WTC11 (cell line): ENCODE data around the gene SLC38A8. TPM values are rescaled to one million over a fixed set of nuclear protein-coding genes. Genes with fewer than 3 reads are reported as not detected.

Experiments
- ATAC-seq: fragments of 200-7000 bp; cut with Tn5 transposase; 2 replicates; pipeline ENCODE4 v1.10.0; 2021; ENCODE audit warnings: mild to moderate bottlenecking, moderate library complexity
- CTCF ChIA-PET: fragments of 300-600 bp; sonication (Branson Sonifier 250); formaldehyde crosslinking; loops from one replicate; lab custom pipeline; 2021; ENCODE audit warnings: antibody characterized with exemption; lab: Charles Lee
- POLR2A ChIA-PET: fragments of 350-600 bp; sonication (Branson Sonifier 250); formaldehyde crosslinking; loops from one replicate; lab custom pipeline; 2021; ENCODE audit warnings: antibody characterized with exemption; lab: Charles Lee
- DNase-seq: peaks from one replicate; pipeline ENCODE4 v3.0.0; 2021; ENCODE audit warnings: low spot score
- H3K27ac Mint-ChIP-seq: 2 replicates; pipeline ENCODE4 v1.8.0; 2021; ENCODE audit warnings: mixed read lengths
- H3K27me3 Mint-ChIP-seq: 2 replicates; pipeline ENCODE4 v1.8.0; 2021; ENCODE audit warnings: low read depth, mild to moderate bottlenecking, moderate library complexity, mixed read lengths
- H3K36me3 Mint-ChIP-seq: 2 replicates; pipeline ENCODE4 v1.8.0; 2021; ENCODE audit warnings: mixed read lengths
- H3K4me1 Mint-ChIP-seq: 2 replicates; pipeline ENCODE4 v1.8.0; 2022; ENCODE audit warnings: mixed read lengths
- H3K4me3 Mint-ChIP-seq: 2 replicates; pipeline ENCODE4 v1.8.0; 2021; ENCODE audit warnings: mild to moderate bottlenecking, moderate library complexity, mixed read lengths
- H3K9me3 Mint-ChIP-seq: 2 replicates; pipeline ENCODE4 v1.8.0; 2021; ENCODE audit warnings: mixed read lengths
- ERG ChIP-seq: fragments of 250-450 bp; sonication (Bioruptor Pico); IDR thresholded peaks from 2 replicates; pipeline ENCODE4 v1.8.0; 2021; ENCODE audit warnings: mild to moderate bottlenecking
- FOXK1 ChIP-seq: sonication (generic); formaldehyde crosslinking; IDR thresholded peaks from 2 replicates; pipeline ENCODE4 v1.8.0; 2022; ENCODE audit warnings: mild to moderate bottlenecking, moderate library complexity, missing genetic modification reagents
- FOXP4 ChIP-seq: sonication (generic); formaldehyde crosslinking; IDR thresholded peaks from 2 replicates; pipeline ENCODE4 v1.8.0; 2022; ENCODE audit warnings: mild to moderate bottlenecking, missing genetic modification reagents
- GABPB1 ChIP-seq: sonication (generic); formaldehyde crosslinking; IDR thresholded peaks from 2 replicates; pipeline ENCODE4 v1.8.1; 2023; ENCODE audit warnings: mild to moderate bottlenecking, missing genetic modification reagents
- GTF2I ChIP-seq: fragments of 250-450 bp; sonication (Bioruptor Pico); conservative IDR thresholded peaks from 2 replicates; pipeline ENCODE4 v1.4.0; 2021; ENCODE audit warnings: mild to moderate bottlenecking
- NFATC4 ChIP-seq: fragments of 250-450 bp; sonication (Bioruptor Pico); IDR thresholded peaks from 2 replicates; pipeline ENCODE4 v1.9.0; 2021; ENCODE audit warnings: mild to moderate bottlenecking
- NR1H2 ChIP-seq: sonication (generic); formaldehyde crosslinking; IDR thresholded peaks from 2 replicates; pipeline ENCODE4 v1.9.0; 2021; ENCODE audit warnings: mild to moderate bottlenecking, moderate library complexity, missing genetic modification reagents
- NR3C1 ChIP-seq: sonication (generic); formaldehyde crosslinking; conservative IDR thresholded peaks from 2 replicates; pipeline ENCODE4 v1.8.1; 2023; ENCODE audit warnings: low read depth, mild to moderate bottlenecking, missing genetic modification reagents
- RELA ChIP-seq: sonication (generic); formaldehyde crosslinking; IDR thresholded peaks from 2 replicates; pipeline ENCODE4 v1.8.1; 2022; ENCODE audit warnings: missing genetic modification reagents, mild to moderate bottlenecking, borderline replicate concordance
- TCF7 ChIP-seq: sonication (generic); formaldehyde crosslinking; IDR thresholded peaks from 2 replicates; pipeline ENCODE4 v1.8.0; 2022; ENCODE audit warnings: mild to moderate bottlenecking, low read depth, missing genetic modification reagents, moderate library complexity
- TP53 ChIP-seq: sonication (generic); formaldehyde crosslinking; IDR thresholded peaks from 2 replicates; pipeline ENCODE4 v1.8.1; 2023; ENCODE audit warnings: mild to moderate bottlenecking, missing genetic modification reagents
- ZBTB21 ChIP-seq: sonication (generic); formaldehyde crosslinking; IDR thresholded peaks from 2 replicates; pipeline ENCODE4 v1.8.1; 2023; ENCODE audit warnings: mild to moderate bottlenecking, missing genetic modification reagents, borderline replicate concordance
- ZMAT4 ChIP-seq: fragments of 250-450 bp; sonication (Bioruptor Pico); IDR thresholded peaks from 2 replicates; pipeline ENCODE4 v1.9.0; 2021; ENCODE audit warnings: mild to moderate bottlenecking
- ZNF138 ChIP-seq: sonication (generic); formaldehyde crosslinking; conservative IDR thresholded peaks from 2 replicates; pipeline ENCODE4 v1.8.1; 2022; ENCODE audit warnings: mild to moderate bottlenecking, moderate library complexity, missing genetic modification reagents
- ZNF219 ChIP-seq: sonication (generic); formaldehyde crosslinking; IDR thresholded peaks from 2 replicates; pipeline ENCODE4 v1.8.0; 2023; ENCODE audit warnings: missing genetic modification reagents, mild to moderate bottlenecking, borderline replicate concordance
- ZNF317 ChIP-seq: sonication (generic); formaldehyde crosslinking; IDR thresholded peaks from 2 replicates; pipeline ENCODE4 v1.8.1; 2023; ENCODE audit warnings: low read depth, mild to moderate bottlenecking, moderate library complexity, missing genetic modification reagents, borderline replicate concordance
- ZNF396 ChIP-seq: fragments of 250-450 bp; sonication (Bioruptor Pico); IDR thresholded peaks from 2 replicates; pipeline ENCODE4 v1.8.0; 2021; ENCODE audit warnings: mild to moderate bottlenecking, moderate library complexity, borderline replicate concordance
- total RNA-seq: library from RNA; stranded (reverse); gene quantifications from 3 replicates; pipeline ENCODE4 v1.2.3, GENCODE V29; 2021
- TF ChIP-seq, protein P1 (sequence below): fragments of 250-450 bp; sonication (Bioruptor Pico); conservative IDR thresholded peaks from 2 replicates; pipeline ENCODE4 v1.9.0; 2021; ENCODE audit warnings: mild to moderate bottlenecking
- TF ChIP-seq, protein P2 (sequence below): fragments of 250-450 bp; sonication (Bioruptor Pico); IDR thresholded peaks from 2 replicates; pipeline ENCODE4 v1.9.0; 2021; ENCODE audit warnings: mild to moderate bottlenecking
- TF ChIP-seq, protein P3 (sequence below): sonication (generic); formaldehyde crosslinking; IDR thresholded peaks from 2 replicates; pipeline ENCODE4 v1.8.1; 2022; ENCODE audit warnings: mild to moderate bottlenecking, moderate library complexity, missing genetic modification reagents
- TF ChIP-seq, protein P4 (sequence below): sonication (generic); formaldehyde crosslinking; IDR thresholded peaks from 2 replicates; pipeline ENCODE4 v1.8.1; 2023; ENCODE audit warnings: mild to moderate bottlenecking, missing genetic modification reagents

Gene SLC38A8
- total RNA-seq, 1 experiment from 2014 or later = not detected

DNA sequence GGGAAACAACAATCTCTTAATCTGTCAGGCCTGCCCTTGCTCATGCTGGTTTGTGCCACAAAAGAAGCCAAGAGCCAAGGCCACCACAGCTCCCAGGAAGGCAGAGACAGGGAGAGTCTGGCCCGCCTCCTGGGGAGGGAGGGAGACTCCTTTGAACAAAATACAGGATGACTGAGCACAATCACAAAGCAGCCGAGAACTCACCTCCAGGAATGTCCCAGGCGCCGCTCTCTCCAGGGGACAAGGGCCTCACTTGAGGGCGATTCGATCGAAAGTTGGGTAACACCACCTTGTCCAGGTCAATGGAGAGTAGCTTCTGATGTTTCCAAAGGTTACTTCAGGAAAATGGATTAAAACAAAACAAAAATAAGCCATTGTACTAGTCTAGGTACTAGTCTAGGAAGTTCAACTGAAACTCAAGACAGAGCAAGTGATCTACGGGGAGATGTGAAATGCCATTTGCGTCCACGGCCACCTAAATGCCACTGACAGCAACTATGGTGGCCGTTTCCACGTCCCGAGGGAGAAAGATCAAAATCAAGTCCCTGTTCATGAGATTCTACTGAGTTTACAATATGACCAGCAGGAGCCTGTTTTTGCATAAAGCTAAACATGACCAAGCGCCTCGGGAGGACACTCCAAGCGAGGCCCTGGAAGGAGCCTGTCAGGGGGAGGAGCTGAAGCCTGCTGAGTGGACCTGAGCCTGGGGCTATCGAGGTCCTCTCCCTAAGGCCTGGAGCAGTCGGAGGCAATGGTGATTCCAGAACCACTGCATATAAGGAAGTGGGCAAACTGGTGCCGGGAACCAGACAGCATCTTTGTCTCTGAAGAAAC lies 13.4 kb upstream of the SLC38A8 start:
- Mint-ChIP-seq H3K27me3 (no peaks in the 10 kb centered on the region), H3K9me3 (no peaks in the 10 kb centered on the region), H3K36me3 (peaks cover 59% of the 10 kb centered on the region), H3K4me1 (no peaks in the 10 kb centered on the region), H3K4me3 (no peak overlapping the region), H3K27ac (peak overlapping the region; percentile 36; the same call in 1 of the 2 replicates)
- TF ChIP-seq, protein P1, sequence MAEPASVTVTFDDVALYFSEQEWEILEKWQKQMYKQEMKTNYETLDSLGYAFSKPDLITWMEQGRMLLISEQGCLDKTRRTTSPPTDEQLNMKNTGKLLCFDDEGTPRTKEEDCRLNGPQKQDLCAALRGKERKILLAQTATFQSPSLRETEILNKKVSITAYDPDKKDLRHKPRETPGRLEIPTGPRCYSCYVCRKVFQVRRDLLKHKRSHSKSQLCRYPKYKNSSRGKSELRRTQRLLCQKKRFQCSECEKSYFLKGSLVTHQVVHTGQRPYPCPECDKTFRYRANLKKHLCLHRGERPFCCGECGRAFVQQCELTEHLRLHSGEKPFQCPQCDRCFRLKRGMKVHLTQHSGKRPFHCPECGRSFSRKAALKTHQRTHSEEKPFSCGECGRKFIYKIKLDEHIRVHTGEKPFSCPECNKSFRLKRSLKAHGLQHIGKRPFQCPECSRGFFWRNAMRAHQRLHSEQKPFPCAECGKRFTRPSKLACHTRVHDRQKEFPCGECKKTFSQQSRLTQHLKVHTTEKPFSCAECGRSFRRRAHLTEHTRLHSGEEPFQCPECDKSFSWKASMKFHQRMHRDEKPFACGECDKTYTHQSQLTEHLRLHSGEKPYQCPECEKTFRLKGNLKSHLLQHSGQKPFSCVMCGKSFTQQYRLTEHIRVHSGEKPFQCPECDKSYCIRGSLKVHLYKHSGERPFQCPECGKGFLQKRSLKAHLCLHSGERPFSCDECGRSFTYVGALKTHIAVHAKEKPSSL (CRISPR knock-in tag) = no peak
- TF ChIP-seq ZNF138 (CRISPR knock-in tag) = no peak
- TF ChIP-seq, protein P2, sequence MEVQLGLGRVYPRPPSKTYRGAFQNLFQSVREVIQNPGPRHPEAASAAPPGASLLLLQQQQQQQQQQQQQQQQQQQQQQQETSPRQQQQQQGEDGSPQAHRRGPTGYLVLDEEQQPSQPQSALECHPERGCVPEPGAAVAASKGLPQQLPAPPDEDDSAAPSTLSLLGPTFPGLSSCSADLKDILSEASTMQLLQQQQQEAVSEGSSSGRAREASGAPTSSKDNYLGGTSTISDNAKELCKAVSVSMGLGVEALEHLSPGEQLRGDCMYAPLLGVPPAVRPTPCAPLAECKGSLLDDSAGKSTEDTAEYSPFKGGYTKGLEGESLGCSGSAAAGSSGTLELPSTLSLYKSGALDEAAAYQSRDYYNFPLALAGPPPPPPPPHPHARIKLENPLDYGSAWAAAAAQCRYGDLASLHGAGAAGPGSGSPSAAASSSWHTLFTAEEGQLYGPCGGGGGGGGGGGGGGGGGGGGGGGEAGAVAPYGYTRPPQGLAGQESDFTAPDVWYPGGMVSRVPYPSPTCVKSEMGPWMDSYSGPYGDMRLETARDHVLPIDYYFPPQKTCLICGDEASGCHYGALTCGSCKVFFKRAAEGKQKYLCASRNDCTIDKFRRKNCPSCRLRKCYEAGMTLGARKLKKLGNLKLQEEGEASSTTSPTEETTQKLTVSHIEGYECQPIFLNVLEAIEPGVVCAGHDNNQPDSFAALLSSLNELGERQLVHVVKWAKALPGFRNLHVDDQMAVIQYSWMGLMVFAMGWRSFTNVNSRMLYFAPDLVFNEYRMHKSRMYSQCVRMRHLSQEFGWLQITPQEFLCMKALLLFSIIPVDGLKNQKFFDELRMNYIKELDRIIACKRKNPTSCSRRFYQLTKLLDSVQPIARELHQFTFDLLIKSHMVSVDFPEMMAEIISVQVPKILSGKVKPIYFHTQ (CRISPR knock-in tag) = no peak
- TF ChIP-seq ZNF219 = no peak
- TF ChIP-seq NR3C1 (CRISPR knock-in tag) = no peak
- TF ChIP-seq RELA (CRISPR knock-in tag) = no peak
- no peak for TF ChIP-seq ZBTB21
- no peak for TF ChIP-seq NR1H2 (CRISPR knock-in tag)
- no peak for TF ChIP-seq GABPB1
- TF ChIP-seq, protein P3, sequence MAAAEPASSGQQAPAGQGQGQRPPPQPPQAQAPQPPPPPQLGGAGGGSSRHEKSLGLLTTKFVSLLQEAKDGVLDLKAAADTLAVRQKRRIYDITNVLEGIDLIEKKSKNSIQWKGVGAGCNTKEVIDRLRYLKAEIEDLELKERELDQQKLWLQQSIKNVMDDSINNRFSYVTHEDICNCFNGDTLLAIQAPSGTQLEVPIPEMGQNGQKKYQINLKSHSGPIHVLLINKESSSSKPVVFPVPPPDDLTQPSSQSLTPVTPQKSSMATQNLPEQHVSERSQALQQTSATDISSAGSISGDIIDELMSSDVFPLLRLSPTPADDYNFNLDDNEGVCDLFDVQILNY (CRISPR knock-in tag) = no peak
- no peak for TF ChIP-seq TP53 (CRISPR knock-in tag)
- CTCF ChIA-PET = interaction anchor here (0.9 to 2.2 kb wide), 4 partner anchors 10 to 102 kb away, joined by 3 to 7 read pairs (median 5); partner anchors contain the start of gene OSGIN1
- ATAC-seq = no peak
- no peak for DNase-seq
- POLR2A ChIA-PET = no interaction called here

DNA sequence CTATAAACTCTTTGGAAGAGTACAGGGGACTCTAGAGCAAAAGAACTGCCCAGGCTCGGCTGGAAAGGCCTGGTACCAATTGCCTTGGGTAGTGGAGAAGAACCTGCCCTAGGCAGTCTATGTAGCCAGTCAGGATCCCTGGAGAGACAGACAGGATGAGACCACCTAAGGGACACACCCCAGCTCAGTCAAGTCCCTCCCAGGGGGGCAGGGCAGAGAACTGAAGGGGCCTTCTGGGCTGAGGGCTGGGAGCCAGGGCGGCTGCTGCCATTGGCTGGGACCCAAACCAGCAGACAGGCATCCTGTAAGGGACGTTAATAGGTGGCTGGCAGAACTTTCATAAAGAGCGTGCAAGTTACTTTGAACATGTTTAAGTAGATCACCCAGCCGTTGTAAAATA lies 12.8 kb upstream of the SLC38A8 start:
- POLR2A ChIA-PET = interaction anchor here (0.5 kb wide), 1 partner anchor 69 kb away, joined by 4 read pairs; no protein-coding TSS in a partner anchor
- CTCF ChIA-PET = interaction anchor here (0.6 to 2.2 kb wide), 5 partner anchors 11 to 101 kb away, joined by 3 to 10 read pairs (median 7); partner anchors contain the start of gene OSGIN1
- no peak for TF ChIP-seq GTF2I (CRISPR knock-in tag)
- TF ChIP-seq NFATC4 (CRISPR knock-in tag) = no peak
- no peak for TF ChIP-seq ZNF317 (CRISPR knock-in tag)
- TF ChIP-seq ZMAT4 (CRISPR knock-in tag) = no peak
- no peak for TF ChIP-seq ZNF396 (CRISPR knock-in tag)
- TF ChIP-seq, protein P4, sequence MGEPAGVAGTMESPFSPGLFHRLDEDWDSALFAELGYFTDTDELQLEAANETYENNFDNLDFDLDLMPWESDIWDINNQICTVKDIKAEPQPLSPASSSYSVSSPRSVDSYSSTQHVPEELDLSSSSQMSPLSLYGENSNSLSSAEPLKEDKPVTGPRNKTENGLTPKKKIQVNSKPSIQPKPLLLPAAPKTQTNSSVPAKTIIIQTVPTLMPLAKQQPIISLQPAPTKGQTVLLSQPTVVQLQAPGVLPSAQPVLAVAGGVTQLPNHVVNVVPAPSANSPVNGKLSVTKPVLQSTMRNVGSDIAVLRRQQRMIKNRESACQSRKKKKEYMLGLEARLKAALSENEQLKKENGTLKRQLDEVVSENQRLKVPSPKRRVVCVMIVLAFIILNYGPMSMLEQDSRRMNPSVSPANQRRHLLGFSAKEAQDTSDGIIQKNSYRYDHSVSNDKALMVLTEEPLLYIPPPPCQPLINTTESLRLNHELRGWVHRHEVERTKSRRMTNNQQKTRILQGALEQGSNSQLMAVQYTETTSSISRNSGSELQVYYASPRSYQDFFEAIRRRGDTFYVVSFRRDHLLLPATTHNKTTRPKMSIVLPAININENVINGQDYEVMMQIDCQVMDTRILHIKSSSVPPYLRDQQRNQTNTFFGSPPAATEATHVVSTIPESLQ (CRISPR knock-in tag) = no peak
- TF ChIP-seq ERG = no peak
- no peak for TF ChIP-seq FOXP4 (CRISPR knock-in tag)
- TF ChIP-seq FOXK1 (CRISPR knock-in tag) = no peak
- TF ChIP-seq TCF7 (CRISPR knock-in tag) = no peak
- TF ChIP-seq, protein P3 (CRISPR knock-in tag) = no peak

More for the DNA sequence above, 12.8 kb upstream of the SLC38A8 start:
- ATAC-seq = no peak
- Mint-ChIP-seq H3K27ac (no peak overlapping the region), H3K4me1 (no peaks in the 10 kb centered on the region), H3K27me3 (no peaks in the 10 kb centered on the region), H3K4me3 (no peak overlapping the region), H3K9me3 (no peaks in the 10 kb centered on the region), H3K36me3 (peaks cover 55% of the 10 kb centered on the region)
- DNase-seq = no peak
